Parathyroid adenoma (tissue), 2 donors: ENCODE data around the gene AP1S1.
A peak's percentile ranks its signal among the peaks of the same experiment; 100 is the strongest.

Experiments
- H2AFZ ChIP-seq: fragments of 300-600 bp; sonication (generic); one replicate; pipeline ENCODE4 v1.7.0; 2017; ENCODE audit warnings: antibody characterized with exemption, mild to moderate bottlenecking
- H3K27ac ChIP-seq: fragments of 300-600 bp; sonication (generic); one replicate; pipeline ENCODE4 v1.7.0; 2017
- H3K27me3 ChIP-seq: fragments of 300-600 bp; sonication (generic); one replicate; pipeline ENCODE4 v1.7.0; 2017; ENCODE audit warnings: low read length; ENCODE audit not compliant: control insufficient read depth, insufficient read depth
- H3K36me3 ChIP-seq: fragments of 300-600 bp; sonication (generic); one replicate; pipeline ENCODE4 v1.7.0; 2017; ENCODE audit warnings: low read length; ENCODE audit not compliant: control insufficient read depth, insufficient read depth
- H3K4me1 ChIP-seq: fragments of 300-600 bp; sonication (generic); one replicate; pipeline ENCODE4 v1.7.0; 2017; ENCODE audit warnings: control low read depth
- H3K4me2 ChIP-seq: fragments of 300-600 bp; sonication (generic); one replicate; pipeline ENCODE4 v1.7.0; 2017; ENCODE audit warnings: low read length
- H3K4me3 ChIP-seq: fragments of 300-600 bp; sonication (generic); one replicate; pipeline ENCODE4 v1.7.0; 2017; ENCODE audit warnings: low read depth, low read length
- H3K79me2 ChIP-seq: fragments of 300-600 bp; sonication (generic); one replicate; pipeline ENCODE4 v1.7.0; 2017; ENCODE audit warnings: control low read depth
- H3K9ac ChIP-seq: fragments of 300-600 bp; sonication (generic); one replicate; pipeline ENCODE4 v1.7.0; 2017; ENCODE audit warnings: mild to moderate bottlenecking
- H3K9me3 ChIP-seq: fragments of 300-600 bp; sonication (generic); one replicate; pipeline ENCODE4 v1.7.0; 2017; ENCODE audit warnings: low read length; ENCODE audit not compliant: control insufficient read depth
- CTCF ChIP-seq: fragments of 300-600 bp; sonication (generic); IDR thresholded peaks from one replicate; pipeline ENCODE4 v1.7.0; 2017; ENCODE audit warnings: antibody characterized with exemption, mild to moderate bottlenecking
- donor health status: primary hyperparathyroidism.

The AP1S1 gene

GRCh38 chr7:101177644-101178043 is 23.4 kb downstream of the AP1S1 start:
- Histone ChIP-seq H3K27ac (no peak overlapping the region), H3K36me3 (no peaks in the 10 kb centered on the region), H2AFZ (no peak overlapping the region), H3K9ac (no peak overlapping the region), H3K27me3 (peaks cover 14% of the 10 kb centered on the region), H3K4me1 (peaks cover under 1% of the 10 kb centered on the region), H3K4me2 (no peak overlapping the region), H3K4me3 (no peak overlapping the region), H3K9me3 (no peaks in the 10 kb centered on the region), H3K79me2 (no peaks in the 10 kb centered on the region)
- no peak for TF ChIP-seq CTCF

GRCh38 chr7:101179117-101179516 is 24.8 kb downstream of the AP1S1 start:
- H3K27ac ChIP-seq, result no peak overlapping the region
- H3K4me2 ChIP-seq, result peak overlapping the region; percentile 55
- TF ChIP-seq CTCF, result no peak
- peak overlapping the region; percentile 31 for H3K4me3 ChIP-seq
- no peaks in the 10 kb centered on the region for H3K9me3 ChIP-seq
- H3K27me3 ChIP-seq, result peaks cover 5% of the 10 kb centered on the region
- H3K4me1 ChIP-seq, result no peaks in the 10 kb centered on the region
- H3K79me2 ChIP-seq, result no peaks in the 10 kb centered on the region
- H3K36me3 ChIP-seq, result no peaks in the 10 kb centered on the region
- no peak overlapping the region for H2AFZ ChIP-seq
- no peak overlapping the region for H3K9ac ChIP-seq

- Histone ChIP-seq H3K4me2 (peak overlapping the region; percentile 53), H3K27ac (no peak overlapping the region), H2AFZ (peak overlapping the region; percentile 40), H3K36me3 (no peaks in the 10 kb centered on the region), H3K9ac (no peak overlapping the region), H3K9me3 (no peaks in the 10 kb centered on the region), H3K27me3 (no peaks in the 10 kb centered on the region), H3K79me2 (no peaks in the 10 kb centered on the region), H3K4me3 (no peak overlapping the region), H3K4me1 (no peaks in the 10 kb centered on the region)
- no peak for TF ChIP-seq CTCF
Measured at GRCh38 chr7:101179713-101180112, 25.4 kb downstream of the AP1S1 start.

GRCh38 chr7:101180130-101180755 is 26.0 kb downstream of the AP1S1 start, which contains the start of gene NAT16:
NAT16 (minus strand) TSS chr7:101180293; CDS start chr7:101174807, 5,486 bp downstream.
- H2AFZ ChIP-seq, result peak within 1 kb of the TSS; percentile 40
- H3K9me3 ChIP-seq, result no peaks in the 10 kb centered on the region
- no peak within 1 kb of the TSS for H3K27ac ChIP-seq
- H3K27me3 ChIP-seq, result no peaks in the 10 kb centered on the region
- H3K4me1 ChIP-seq, result no peaks in the 10 kb centered on the region
- peak within 1 kb of the TSS; percentile 55 for H3K4me2 ChIP-seq
- H3K36me3 ChIP-seq, result no peaks in the 10 kb centered on the region
- H3K9ac ChIP-seq, result no peak within 1 kb of the TSS
- peak within 1 kb of the TSS; percentile 31 for H3K4me3 ChIP-seq
- no peaks in the 10 kb centered on the region for H3K79me2 ChIP-seq
- TF ChIP-seq CTCF, result no peak

GRCh38 chr7:101185258-101185839 is 31.1 kb downstream of the AP1S1 start:
- no peaks in the 10 kb centered on the region for H3K9me3 ChIP-seq
- no peak overlapping the region for H3K9ac ChIP-seq
- no peaks in the 10 kb centered on the region for H3K27me3 ChIP-seq
- H2AFZ ChIP-seq, result no peak overlapping the region
- no peaks in the 10 kb centered on the region for H3K36me3 ChIP-seq
- no peak overlapping the region for H3K27ac ChIP-seq
- H3K4me2 ChIP-seq, result no peak overlapping the region
- no peaks in the 10 kb centered on the region for H3K79me2 ChIP-seq
- H3K4me3 ChIP-seq, result no peak overlapping the region
- no peaks in the 10 kb centered on the region for H3K4me1 ChIP-seq
- no peak for TF ChIP-seq CTCF
